H1 (cell line): Measurements from ENCODE around the gene RBBP5. TPM values are rescaled to one million over a fixed set of nuclear protein-coding genes. Genes with fewer than 3 reads are reported as not detected.

ENCODE experiments used
- CTCF ChIA-PET: fragments of 300-600 bp; sonication (Branson Sonifier 250); formaldehyde crosslinking; loops from one replicate; lab custom pipeline; 2021; ENCODE audit not compliant: partially characterized antibody; lab: Charles Lee
- POLR2A ChIA-PET: fragments of 300-600 bp; sonication (Branson Sonifier 250); formaldehyde crosslinking; loops from one replicate; lab custom pipeline; 2021; ENCODE audit warnings: inconsistent platforms; ENCODE audit not compliant: partially characterized antibody; lab: Charles Lee
- DNase-seq, 2 experiments: peaks; one replicate each; pipeline versions ENCODE4 v3.0.0 to v3.0.0-alpha.2; 2010 to 2022; ENCODE audit warnings: low spot score in 2 of 2, low read depth in 1 of 2, mixed read lengths in 1 of 2
- FAIRE-seq: peaks from 2 replicates; lab custom pipeline; 2011; peaks lifted over from hg19 to GRCh38; lab: Jason Lieb, UNC
- H2AFZ ChIP-seq: 2 replicates; pipeline ENCODE4 v1.8.1; 2012; ENCODE audit warnings: low read length, inconsistent platforms
- H2AK5ac ChIP-seq: 2 replicates; pipeline ENCODE4 v1.6.1; 2013; ENCODE audit warnings: low read depth, low read length
- H2BK120ac ChIP-seq: replicated peaks from 2 replicates; pipeline ENCODE3; 2013; ENCODE audit warnings: low read depth, low read length, inconsistent platforms
- H2BK12ac ChIP-seq: 2 replicates; pipeline ENCODE4 v1.6.1; 2013; ENCODE audit warnings: low read depth, low read length
- H2BK15ac ChIP-seq: 2 replicates; pipeline ENCODE4 v1.6.1; 2013; ENCODE audit warnings: low read length
- H2BK20ac ChIP-seq: 2 replicates; pipeline ENCODE4 v1.6.1; 2013; ENCODE audit warnings: low read length
- H2BK5ac ChIP-seq: 2 replicates; pipeline ENCODE4 v1.6.1; 2013; ENCODE audit warnings: low read depth, low read length
- H3K14ac ChIP-seq: 2 replicates; pipeline ENCODE4 v1.6.1; 2013; ENCODE audit warnings: inconsistent platforms; ENCODE audit not compliant: insufficient read length
- H3K18ac ChIP-seq: 2 replicates; pipeline ENCODE4 v1.6.1; 2013; ENCODE audit warnings: low read length; ENCODE audit errors: extremely low read depth
- H3K23ac ChIP-seq: 2 replicates; pipeline ENCODE4 v1.6.1; 2013; ENCODE audit warnings: inconsistent platforms; ENCODE audit not compliant: insufficient read length
- H3K23me2 ChIP-seq: 2 replicates; pipeline ENCODE4 v1.6.1; 2013; ENCODE audit warnings: low read depth, low read length
- H3K27ac ChIP-seq: 2 replicates; pipeline ENCODE4 v1.6.1; 2011; ENCODE audit warnings: low read depth, low read length, inconsistent platforms
- H3K27me3 ChIP-seq, 4 experiments: replicated peaks in 1 of 4; 1 replicate in 1 of 4; 2 replicates in 3 of 4; pipeline versions ENCODE4 v1.6.1 to v1.8.1; 2011 to 2013; ENCODE audit warnings: low read length in 3 of 4, mild to moderate bottlenecking in 3 of 4, inconsistent platforms in 2 of 4, mixed read lengths in 2 of 4, moderate library complexity in 1 of 4; ENCODE audit not compliant: control insufficient read depth in 3 of 4, insufficient read depth in 3 of 4; ENCODE audit errors: extremely low read depth in 1 of 4
- H3K36me3 ChIP-seq, 4 experiments: 2 replicates each; pipeline versions ENCODE4 v1.6.1 to v1.8.1; 2011 to 2013; ENCODE audit warnings: mild to moderate bottlenecking in 4 of 4, low read length in 3 of 4, moderate library complexity in 2 of 4, control low read depth in 1 of 4, inconsistent platforms in 1 of 4; ENCODE audit not compliant: insufficient read depth in 4 of 4, control insufficient read depth in 2 of 4
- H3K4ac ChIP-seq: replicated peaks from 2 replicates; pipeline ENCODE3; 2013; ENCODE audit warnings: low read length, low read depth, mixed read lengths, inconsistent platforms; ENCODE audit not compliant: insufficient read length
- H3K4me1 ChIP-seq, 4 experiments: replicated peaks in 1 of 4; 1 replicate in 1 of 4; 2 replicates in 3 of 4; pipeline versions ENCODE4 v1.6.1 to v1.8.1; 2011 to 2013; ENCODE audit warnings: low read length in 3 of 4, inconsistent platforms in 2 of 4, mixed read lengths in 1 of 4; ENCODE audit not compliant: insufficient read depth in 4 of 4, control insufficient read depth in 3 of 4
- H3K4me2 ChIP-seq, 2 experiments: 2 replicates each; pipeline versions ENCODE4 v1.6.1 to v1.8.1; 2011 to 2013; ENCODE audit warnings: low read depth in 2 of 2, low read length in 2 of 2, control low read depth in 1 of 2, inconsistent platforms in 1 of 2, mild to moderate bottlenecking in 1 of 2; ENCODE audit not compliant: insufficient read depth in 1 of 2
- H3K4me3 ChIP-seq, 4 experiments: fragments of 200-600, 300-600 bp in 1 of 4; sonication (generic), shearing (Covaris generic), sonication (Bioruptor Twin) in 1 of 4; 2 replicates each; pipeline versions ENCODE4 v1.5.1 to v1.8.1; 2011 to 2016; ENCODE audit warnings: low read length in 4 of 4, low read depth in 3 of 4, control low read depth in 2 of 4, inconsistent platforms in 2 of 4, mild to moderate bottlenecking in 2 of 4, mixed read lengths in 1 of 4, moderate library complexity in 1 of 4; ENCODE audit not compliant: insufficient read depth in 2 of 4; ENCODE audit errors: extremely low read depth in 1 of 4
- H3K56ac ChIP-seq: replicated peaks from 2 replicates; pipeline ENCODE3; 2013; ENCODE audit warnings: low read depth, mild to moderate bottlenecking, mixed read lengths, low read length, inconsistent platforms; ENCODE audit not compliant: insufficient read length
- H3K79me1 ChIP-seq: 2 replicates; pipeline ENCODE4 v1.6.1; 2013; ENCODE audit warnings: low read depth, low read length, control low read depth
- H3K79me2 ChIP-seq, 2 experiments: 2 replicates each; pipeline versions ENCODE4 v1.6.1 to v1.8.1; 2012 to 2013; ENCODE audit warnings: low read length in 2 of 2, mild to moderate bottlenecking in 2 of 2, inconsistent platforms in 1 of 2; ENCODE audit not compliant: insufficient read depth in 2 of 2, control insufficient read depth in 1 of 2
- H3K9ac ChIP-seq, 4 experiments: replicated peaks in 1 of 4; 1 replicate in 1 of 4; 2 replicates in 3 of 4; pipeline versions ENCODE4 v1.6.1 to v1.8.1; 2011 to 2013; ENCODE audit warnings: low read depth in 3 of 4, low read length in 3 of 4, control low read depth in 2 of 4, mild to moderate bottlenecking in 2 of 4, moderate library complexity in 2 of 4, inconsistent platforms in 1 of 4; ENCODE audit errors: extremely low read depth in 1 of 4
- H3K9me3 ChIP-seq, 2 experiments: 2 replicates each; pipeline versions ENCODE4 v1.6.1 to v1.8.1; 2012 to 2013; ENCODE audit warnings: mild to moderate bottlenecking in 2 of 2, moderate library complexity in 2 of 2, control low read depth in 1 of 2, inconsistent platforms in 1 of 2, low read depth in 1 of 2, low read length in 1 of 2, mixed read lengths in 1 of 2; ENCODE audit not compliant: insufficient read depth in 2 of 2
- H4K20me1 ChIP-seq, 2 experiments: replicated peaks in 1 of 2; 2 replicates each; pipeline versions ENCODE3 to v1.8.1; 2011 to 2013; ENCODE audit warnings: inconsistent platforms in 2 of 2, low read length in 2 of 2, mild to moderate bottlenecking in 1 of 2; ENCODE audit not compliant: insufficient read depth in 2 of 2, control insufficient read depth in 1 of 2
- H4K5ac ChIP-seq: 2 replicates; pipeline ENCODE4 v1.6.1; 2013; ENCODE audit warnings: low read length, low read depth, mixed read lengths, inconsistent platforms; ENCODE audit not compliant: insufficient read length
- H4K8ac ChIP-seq: 2 replicates; pipeline ENCODE4 v1.8.0; 2013; ENCODE audit warnings: mild to moderate bottlenecking, moderate library complexity, low read length, inconsistent platforms; ENCODE audit not compliant: insufficient read depth; ENCODE audit errors: extremely low read depth
- H4K91ac ChIP-seq: replicated peaks from 2 replicates; pipeline ENCODE3; 2013; ENCODE audit warnings: low read length, mixed read lengths, inconsistent platforms; ENCODE audit not compliant: insufficient read length
- RXRA ChIP-seq: IDR thresholded peaks from 2 replicates; pipeline ENCODE4 v1.6.1; 2011; ENCODE audit warnings: low read depth, mild to moderate bottlenecking, low read length, moderate library complexity; ENCODE audit not compliant: insufficient read depth
- SIRT6 ChIP-seq: IDR thresholded peaks from one replicate; pipeline ENCODE4 v1.7.1; 2012; ENCODE audit warnings: low read length, inconsistent platforms
- WGBS, 2 experiments: shearing (Covaris generic) in 1 of 2; methylation state at CpG; one replicate each; pipeline versions ENCODE4 v1.1.6 to v1.1.7; 2013 to 2015; ENCODE audit warnings: low lambda C conversion rate in 2 of 2, mixed read lengths in 2 of 2, inconsistent platforms in 1 of 2, low coverage in 1 of 2, missing lambda C conversion rate in 1 of 2; ENCODE audit not compliant: insufficient replicate concordance in 2 of 2, insufficient coverage in 1 of 2, insufficient read length in 1 of 2; ENCODE audit errors: extremely low coverage in 1 of 2, missing lambda C conversion rate in 1 of 2; 5-methylcytosine and 5-hydroxymethylcytosine counted together
- polyA plus RNA-seq, 7 experiments: library from polyadenylated mRNA; depleted of rRNA in 3 of 7; stranded (reverse) in 5 of 7; unstranded in 2 of 7; fragments of >200 nt in 5 of 7; fragments of 200-250 nt in 2 of 7; gene quantifications; 1 replicate in 5 of 7; 2 replicates in 1 of 7; 4 replicates in 1 of 7; pipeline versions ENCODE4 v1.2.1 to v1.2.3, GENCODE V29; 2011 to 2013; ENCODE audit warnings: missing spikeins in 2 of 7, mixed read lengths in 2 of 7
- total RNA-seq: library from RNA; stranded (reverse); fragmentation: NEBNext Ultra II Directional; extraction: Animal tissue kit (Norgen Biotek cat#: 25700); gene quantifications from 2 replicates; pipeline ENCODE4 v1.2.1, GENCODE V29; 2021
- TF ChIP-seq, protein P1 (sequence below): IDR thresholded peaks from 2 replicates; pipeline ENCODE4 v1.6.1; 2012; ENCODE audit warnings: low read length, inconsistent platforms

The RBBP5 gene
- total and polyA plus RNA-seq, 2 of the 8 experiments (the other 6 are each of a cell fraction or from before 2014, with no cell fraction given), result 6.7 to 21.5 TPM

DNA sequence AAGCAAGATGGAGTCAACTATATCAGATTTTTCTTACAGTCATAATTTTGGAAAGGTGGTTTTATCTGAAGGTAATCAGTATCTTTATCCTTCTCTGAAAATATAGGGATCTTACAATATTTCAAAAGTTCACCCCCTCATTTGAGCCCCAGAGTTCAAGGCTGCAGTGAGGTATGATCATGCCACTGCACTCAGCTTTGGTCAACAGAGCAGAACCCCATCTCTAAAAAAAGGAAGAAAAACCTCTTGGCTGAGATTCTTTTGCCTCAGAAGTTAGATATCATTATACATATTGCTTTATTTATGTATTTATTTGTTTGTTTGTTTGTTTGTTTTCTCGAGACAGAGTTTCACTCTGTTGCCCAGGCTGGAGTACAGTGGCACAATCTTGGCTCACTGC is 11.5 kb upstream of the RBBP5 start:
- H2BK20ac ChIP-seq, result no peak overlapping the region
- H3K4ac ChIP-seq, result no peak overlapping the region
- H3K23ac ChIP-seq, result no peak overlapping the region
- DNase-seq, result no peak
- no peak overlapping the region for H2AFZ ChIP-seq
- no peak overlapping the region for H4K91ac ChIP-seq
- H3K79me2 ChIP-seq, result no peaks in the 10 kb centered on the region
- no peak overlapping the region for H3K56ac ChIP-seq
- no peak overlapping the region for H2BK5ac ChIP-seq
- no peak overlapping the region for H2BK120ac ChIP-seq
- H4K20me1 ChIP-seq, result no peaks in the 10 kb centered on the region
- no peak overlapping the region for H3K18ac ChIP-seq
- H3K27ac ChIP-seq, result no peak overlapping the region
- TF ChIP-seq, protein P1, sequence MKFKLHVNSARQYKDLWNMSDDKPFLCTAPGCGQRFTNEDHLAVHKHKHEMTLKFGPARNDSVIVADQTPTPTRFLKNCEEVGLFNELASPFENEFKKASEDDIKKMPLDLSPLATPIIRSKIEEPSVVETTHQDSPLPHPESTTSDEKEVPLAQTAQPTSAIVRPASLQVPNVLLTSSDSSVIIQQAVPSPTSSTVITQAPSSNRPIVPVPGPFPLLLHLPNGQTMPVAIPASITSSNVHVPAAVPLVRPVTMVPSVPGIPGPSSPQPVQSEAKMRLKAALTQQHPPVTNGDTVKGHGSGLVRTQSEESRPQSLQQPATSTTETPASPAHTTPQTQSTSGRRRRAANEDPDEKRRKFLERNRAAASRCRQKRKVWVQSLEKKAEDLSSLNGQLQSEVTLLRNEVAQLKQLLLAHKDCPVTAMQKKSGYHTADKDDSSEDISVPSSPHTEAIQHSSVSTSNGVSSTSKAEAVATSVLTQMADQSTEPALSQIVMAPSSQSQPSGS, result no peak
- TF ChIP-seq RXRA, result no peak
- no peak for TF ChIP-seq SIRT6
- 69% methylated on average over 1 of the region's 1 CpG; no CpG with 5 or more reads in 1 of the 2 experiments for WGBS, 2 experiments
- H2AK5ac ChIP-seq, result no peak overlapping the region
- peaks cover 0 to 2% (median 0%) of the 10 kb centered on the region in 4 experiments; a peak in 1 of 7 replicates for H3K27me3 ChIP-seq
- no peaks in the 10 kb centered on the region for H3K9me3 ChIP-seq
- CTCF ChIA-PET, result interaction anchor here (1.8 to 2.6 kb wide), 3 partner anchors 8 to 122 kb away, joined by 6 to 13 read pairs (median 10); partner anchors contain the start of gene RBBP5
- peaks cover 0 to under 1% (median 0%) of the 10 kb centered on the region in 4 experiments; a peak in 2 of 7 replicates for H3K4me1 ChIP-seq
- no peak overlapping the region for H2BK15ac ChIP-seq
- H3K23me2 ChIP-seq, result no peaks in the 10 kb centered on the region
- no peak overlapping the region for H4K8ac ChIP-seq
- H3K79me1 ChIP-seq, result no peaks in the 10 kb centered on the region
- H4K5ac ChIP-seq, result no peak overlapping the region
- H3K4me3 ChIP-seq, result no peak overlapping the region
- H3K36me3 ChIP-seq, result no peaks in the 10 kb centered on the region
- POLR2A ChIA-PET, result interaction anchor here (1.9 kb wide), 1 partner anchor 10 kb away, joined by 5 read pairs; no protein-coding TSS in a partner anchor
- H3K9ac ChIP-seq, result no peak overlapping the region
- no peak overlapping the region for H2BK12ac ChIP-seq
- H3K14ac ChIP-seq, result no peak overlapping the region
- H3K4me2 ChIP-seq, result no peak overlapping the region
- no peak for FAIRE-seq
